Liver (tissue), 3 donors: ENCODE measurements around the gene CASTOR1.

Source experiments
- FOXA1 ChIP-seq: IDR thresholded peaks from 2 replicates; pipeline ENCODE4 v1.6.1; 2016; ENCODE audit warnings: antibody characterized with exemption
- HNF4A ChIP-seq, 2 donors: conservative IDR thresholded peaks; 2 replicates each; pipeline ENCODE4 v1.6.1; 2016; ENCODE audit warnings: antibody characterized with exemption in 2 of 2, mild to moderate bottlenecking in 2 of 2
- JUND ChIP-seq, 2 donors: IDR thresholded peaks; 2 replicates each; pipeline ENCODE4 v1.6.1; 2016; ENCODE audit warnings: antibody characterized with exemption in 2 of 2
- RAD21 ChIP-seq, 2 donors: IDR thresholded peaks; 2 replicates each; pipeline ENCODE4 v1.6.1; 2016; ENCODE audit warnings: antibody characterized with exemption in 2 of 2, mild to moderate bottlenecking in 2 of 2
- TAF1 ChIP-seq: conservative IDR thresholded peaks from 2 replicates; pipeline ENCODE4 v1.6.1; 2016; ENCODE audit warnings: antibody characterized with exemption, mild to moderate bottlenecking
- YY1 ChIP-seq: IDR thresholded peaks from 2 replicates; pipeline ENCODE4 v1.6.1; 2016; ENCODE audit warnings: antibody characterized with exemption, mild to moderate bottlenecking
- TF ChIP-seq, protein P1 (sequence below): fragments of 150-350 bp; IDR thresholded peaks from 2 replicates; pipeline ENCODE4 v1.5.1; 2017; ENCODE audit warnings: improper control_type of control experiment, low read depth, low read length; ENCODE audit not compliant: missing input control
- TF ChIP-seq, protein P2 (sequence below): IDR thresholded peaks from 2 replicates; pipeline ENCODE4 v1.6.1; 2016; ENCODE audit warnings: antibody characterized with exemption, mild to moderate bottlenecking
- TF ChIP-seq, protein P3 (sequence below): IDR thresholded peaks from 2 replicates; pipeline ENCODE4 v1.6.1; 2016; ENCODE audit warnings: antibody characterized with exemption
- donor health status: healthy.
- donor health status: healthy.

DNA sequence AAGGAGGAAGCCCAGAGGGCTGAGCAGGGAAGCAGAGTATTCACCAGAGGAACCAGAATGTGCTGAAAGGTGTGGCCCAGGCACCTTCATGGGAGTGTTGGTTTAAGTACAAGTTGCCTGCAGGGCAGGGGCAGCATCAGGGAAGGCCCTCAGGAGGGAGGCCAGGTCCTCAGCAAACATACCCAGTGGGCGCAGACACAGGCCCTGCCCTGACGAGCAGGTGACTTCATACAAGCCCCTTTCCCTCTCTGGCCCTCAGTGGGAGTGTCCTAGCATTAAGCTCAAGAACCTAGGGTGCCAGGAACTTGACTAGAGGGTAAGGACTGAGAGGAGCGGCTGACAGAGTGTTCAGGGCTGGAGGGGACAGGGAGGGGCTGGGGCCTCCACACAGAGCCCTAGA is 7.5 kb upstream of the CASTOR1 start:
- TF ChIP-seq RAD21 (IDR thresholded peaks at IDR 0.05) (no peak), YY1 (no peak), HNF4A (conservative IDR thresholded peaks at IDR 0.05) (no peak), TAF1 (no peak), FOXA1 (no peak), JUND (IDR thresholded peaks at IDR 0.05) (no peak)
- TF ChIP-seq, protein P1, sequence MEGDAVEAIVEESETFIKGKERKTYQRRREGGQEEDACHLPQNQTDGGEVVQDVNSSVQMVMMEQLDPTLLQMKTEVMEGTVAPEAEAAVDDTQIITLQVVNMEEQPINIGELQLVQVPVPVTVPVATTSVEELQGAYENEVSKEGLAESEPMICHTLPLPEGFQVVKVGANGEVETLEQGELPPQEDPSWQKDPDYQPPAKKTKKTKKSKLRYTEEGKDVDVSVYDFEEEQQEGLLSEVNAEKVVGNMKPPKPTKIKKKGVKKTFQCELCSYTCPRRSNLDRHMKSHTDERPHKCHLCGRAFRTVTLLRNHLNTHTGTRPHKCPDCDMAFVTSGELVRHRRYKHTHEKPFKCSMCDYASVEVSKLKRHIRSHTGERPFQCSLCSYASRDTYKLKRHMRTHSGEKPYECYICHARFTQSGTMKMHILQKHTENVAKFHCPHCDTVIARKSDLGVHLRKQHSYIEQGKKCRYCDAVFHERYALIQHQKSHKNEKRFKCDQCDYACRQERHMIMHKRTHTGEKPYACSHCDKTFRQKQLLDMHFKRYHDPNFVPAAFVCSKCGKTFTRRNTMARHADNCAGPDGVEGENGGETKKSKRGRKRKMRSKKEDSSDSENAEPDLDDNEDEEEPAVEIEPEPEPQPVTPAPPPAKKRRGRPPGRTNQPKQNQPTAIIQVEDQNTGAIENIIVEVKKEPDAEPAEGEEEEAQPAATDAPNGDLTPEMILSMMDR = no peak
- TF ChIP-seq, protein P2, sequence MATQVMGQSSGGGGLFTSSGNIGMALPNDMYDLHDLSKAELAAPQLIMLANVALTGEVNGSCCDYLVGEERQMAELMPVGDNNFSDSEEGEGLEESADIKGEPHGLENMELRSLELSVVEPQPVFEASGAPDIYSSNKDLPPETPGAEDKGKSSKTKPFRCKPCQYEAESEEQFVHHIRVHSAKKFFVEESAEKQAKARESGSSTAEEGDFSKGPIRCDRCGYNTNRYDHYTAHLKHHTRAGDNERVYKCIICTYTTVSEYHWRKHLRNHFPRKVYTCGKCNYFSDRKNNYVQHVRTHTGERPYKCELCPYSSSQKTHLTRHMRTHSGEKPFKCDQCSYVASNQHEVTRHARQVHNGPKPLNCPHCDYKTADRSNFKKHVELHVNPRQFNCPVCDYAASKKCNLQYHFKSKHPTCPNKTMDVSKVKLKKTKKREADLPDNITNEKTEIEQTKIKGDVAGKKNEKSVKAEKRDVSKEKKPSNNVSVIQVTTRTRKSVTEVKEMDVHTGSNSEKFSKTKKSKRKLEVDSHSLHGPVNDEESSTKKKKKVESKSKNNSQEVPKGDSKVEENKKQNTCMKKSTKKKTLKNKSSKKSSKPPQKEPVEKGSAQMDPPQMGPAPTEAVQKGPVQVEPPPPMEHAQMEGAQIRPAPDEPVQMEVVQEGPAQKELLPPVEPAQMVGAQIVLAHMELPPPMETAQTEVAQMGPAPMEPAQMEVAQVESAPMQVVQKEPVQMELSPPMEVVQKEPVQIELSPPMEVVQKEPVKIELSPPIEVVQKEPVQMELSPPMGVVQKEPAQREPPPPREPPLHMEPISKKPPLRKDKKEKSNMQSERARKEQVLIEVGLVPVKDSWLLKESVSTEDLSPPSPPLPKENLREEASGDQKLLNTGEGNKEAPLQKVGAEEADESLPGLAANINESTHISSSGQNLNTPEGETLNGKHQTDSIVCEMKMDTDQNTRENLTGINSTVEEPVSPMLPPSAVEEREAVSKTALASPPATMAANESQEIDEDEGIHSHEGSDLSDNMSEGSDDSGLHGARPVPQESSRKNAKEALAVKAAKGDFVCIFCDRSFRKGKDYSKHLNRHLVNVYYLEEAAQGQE = no peak
- TF ChIP-seq, protein P3, sequence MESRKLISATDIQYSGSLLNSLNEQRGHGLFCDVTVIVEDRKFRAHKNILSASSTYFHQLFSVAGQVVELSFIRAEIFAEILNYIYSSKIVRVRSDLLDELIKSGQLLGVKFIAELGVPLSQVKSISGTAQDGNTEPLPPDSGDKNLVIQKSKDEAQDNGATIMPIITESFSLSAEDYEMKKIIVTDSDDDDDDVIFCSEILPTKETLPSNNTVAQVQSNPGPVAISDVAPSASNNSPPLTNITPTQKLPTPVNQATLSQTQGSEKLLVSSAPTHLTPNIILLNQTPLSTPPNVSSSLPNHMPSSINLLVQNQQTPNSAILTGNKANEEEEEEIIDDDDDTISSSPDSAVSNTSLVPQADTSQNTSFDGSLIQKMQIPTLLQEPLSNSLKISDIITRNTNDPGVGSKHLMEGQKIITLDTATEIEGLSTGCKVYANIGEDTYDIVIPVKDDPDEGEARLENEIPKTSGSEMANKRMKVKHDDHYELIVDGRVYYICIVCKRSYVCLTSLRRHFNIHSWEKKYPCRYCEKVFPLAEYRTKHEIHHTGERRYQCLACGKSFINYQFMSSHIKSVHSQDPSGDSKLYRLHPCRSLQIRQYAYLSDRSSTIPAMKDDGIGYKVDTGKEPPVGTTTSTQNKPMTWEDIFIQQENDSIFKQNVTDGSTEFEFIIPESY = no peak
